CD8-positive, alpha-beta memory T cell (primary cell): ENCODE data around the gene SLC9C2. TPM values are rescaled to one million over a fixed set of nuclear protein-coding genes. Genes with fewer than 3 reads are reported as not detected.
"Not testable (repeated sequence)": the region's sequence is repeated elsewhere in the genome, so short reads cannot be mapped to it uniquely, and the experiment has no call there.

Experiments used
- CTCF ChIA-PET: fragments of 350-600 bp; sonication (Branson Sonifier 250); formaldehyde crosslinking; loops from one replicate; lab custom pipeline; 2021; ENCODE audit warnings: antibody characterized with exemption; lab: Charles Lee
- POLR2A ChIA-PET: fragments of 350-600 bp; sonication (Branson Sonifier 250); formaldehyde crosslinking; loops from one replicate; lab custom pipeline; 2021; ENCODE audit warnings: antibody characterized with exemption; lab: Charles Lee
- DNase-seq, 5 donors: peaks; one replicate each; pipeline versions ENCODE4 v3.0.0 to v3.0.0-alpha.2; 2020 to 2022; ENCODE audit warnings: mixed read lengths in 1 of 5
- H3K27ac ChIP-seq: one replicate; pipeline ENCODE4 v1.7.0; 2013; ENCODE audit warnings: low read depth, mild to moderate bottlenecking, low read length, moderate library complexity
- H3K27me3 ChIP-seq: 2 replicates; pipeline ENCODE4 v1.7.0; 2013; ENCODE audit warnings: low read length, mild to moderate bottlenecking; ENCODE audit not compliant: insufficient read depth, poor library complexity, severe bottlenecking
- H3K36me3 ChIP-seq: 2 replicates; pipeline ENCODE4 v1.7.0; 2013; ENCODE audit warnings: mild to moderate bottlenecking, low read length, moderate library complexity; ENCODE audit not compliant: insufficient read depth
- H3K4me1 ChIP-seq: 2 replicates; pipeline ENCODE4 v1.7.0; 2013; ENCODE audit warnings: mild to moderate bottlenecking, low read length, moderate library complexity; ENCODE audit not compliant: insufficient read depth
- H3K4me3 ChIP-seq: 2 replicates; pipeline ENCODE4 v1.7.0; 2013; ENCODE audit warnings: mild to moderate bottlenecking, low read length
- H3K9me3 ChIP-seq: 2 replicates; pipeline ENCODE4 v1.7.0; 2013; ENCODE audit warnings: mild to moderate bottlenecking, low read length
- H3K27ac Mint-ChIP-seq, 8 donors: one replicate each; pipeline ENCODE4 v1.8.0; 2020 to 2021; ENCODE audit warnings: mixed read lengths in 8 of 8, mild to moderate bottlenecking in 6 of 8, inconsistent platforms in 3 of 8, moderate library complexity in 3 of 8
- H3K27me3 Mint-ChIP-seq, 2 donors: one replicate each; pipeline ENCODE4 v1.8.0; 2020 to 2021; ENCODE audit warnings: mixed read lengths in 2 of 2, mild to moderate bottlenecking in 1 of 2, moderate library complexity in 1 of 2
- H3K36me3 Mint-ChIP-seq, 3 donors: one replicate each; pipeline ENCODE4 v1.8.0; 2020 to 2021; ENCODE audit warnings: mixed read lengths in 3 of 3, inconsistent platforms in 1 of 3, mild to moderate bottlenecking in 1 of 3
- H3K4me1 Mint-ChIP-seq, 3 donors: one replicate each; pipeline ENCODE4 v1.8.0; 2020 to 2021; ENCODE audit warnings: mixed read lengths in 3 of 3, inconsistent platforms in 1 of 3, mild to moderate bottlenecking in 1 of 3
- H3K4me3 Mint-ChIP-seq, 7 donors: one replicate each; pipeline ENCODE4 v1.8.0; 2020 to 2021; ENCODE audit warnings: mixed read lengths in 7 of 7, mild to moderate bottlenecking in 6 of 7, moderate library complexity in 4 of 7, inconsistent platforms in 2 of 7
- H3K9me3 Mint-ChIP-seq, 5 donors: one replicate each; pipeline ENCODE4 v1.8.0; 2020 to 2022; ENCODE audit warnings: mixed read lengths in 5 of 5, mild to moderate bottlenecking in 3 of 5, moderate library complexity in 2 of 5, inconsistent platforms in 1 of 5
- polyA plus RNA-seq: library from polyadenylated mRNA; unstranded; fragments of 300-500 nt; fragmentation: Illumina TruSeq; gene quantifications from one replicate; pipeline ENCODE4 v1.2.3, GENCODE V29; 2021
- total RNA-seq, 2 experiments: library from RNA; stranded (reverse); gene quantifications; one replicate each; pipeline ENCODE4 v1.2.3, GENCODE V29; 2021

The SLC9C2 gene
- total and polyA plus RNA-seq, 3 experiments from 2014 or later: not detected

DNA sequence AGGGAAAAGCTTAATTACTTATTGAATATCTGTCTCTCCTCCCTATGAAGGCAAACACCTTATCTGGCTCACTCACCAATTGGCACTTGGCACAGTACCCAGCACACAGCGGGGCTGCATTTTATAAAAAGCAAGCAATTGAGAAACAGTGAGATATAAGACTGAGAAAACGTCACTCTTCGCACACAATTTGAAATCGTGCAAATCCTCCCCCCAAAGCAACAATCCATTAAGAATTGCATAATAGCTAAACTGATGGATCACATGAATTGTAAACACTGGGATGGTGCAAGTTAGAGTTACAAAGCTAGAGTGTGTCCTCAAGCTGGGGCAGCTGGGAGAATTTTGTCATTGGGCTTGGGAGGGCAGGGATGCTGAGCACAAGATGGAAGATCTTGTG lies 98.6 kb downstream of the SLC9C2 start:
- no peaks in the 10 kb centered on the region for H3K4me1 Mint-ChIP-seq
- no peaks in the 10 kb centered on the region for H3K27me3 ChIP-seq
- no peaks in the 10 kb centered on the region for H3K36me3 ChIP-seq
- H3K9me3 Mint-ChIP-seq: no peaks in the 10 kb centered on the region
- peak overlapping the region in 1 of 8 donors; percentile 30 for H3K27ac Mint-ChIP-seq
- H3K9me3 ChIP-seq: no peaks in the 10 kb centered on the region
- no peaks in the 10 kb centered on the region for H3K4me1 ChIP-seq
- DNase-seq: no peak
- no peak overlapping the region for H3K4me3 ChIP-seq
- H3K27ac ChIP-seq: no peak overlapping the region
- POLR2A ChIA-PET: no interaction called here
- H3K27me3 Mint-ChIP-seq: peaks cover 0 to 7% of the 10 kb centered on the region in 2 donors
- CTCF ChIA-PET: no interaction called here
- no peaks in the 10 kb centered on the region for H3K36me3 Mint-ChIP-seq
- H3K4me3 Mint-ChIP-seq: no peak overlapping the region

DNA sequence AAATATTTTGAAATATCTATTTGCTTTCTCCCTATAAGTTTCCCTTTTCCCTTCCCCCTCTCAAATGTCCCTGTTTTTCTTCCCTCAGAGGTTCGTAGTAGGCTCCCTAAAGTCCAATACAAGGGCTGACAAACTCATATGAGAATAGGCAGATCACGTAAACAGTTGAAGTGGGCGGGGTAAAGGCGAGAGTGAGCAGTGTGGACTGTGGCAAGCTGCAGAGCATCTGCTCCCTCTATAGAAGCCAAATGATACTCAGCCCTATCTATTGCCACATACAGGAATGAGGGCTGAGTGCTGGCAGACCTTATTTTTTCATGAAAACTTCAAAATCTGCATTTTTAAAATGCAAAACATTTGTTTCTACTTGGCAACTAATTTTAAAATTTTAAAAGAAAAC lies 99.5 kb downstream of the SLC9C2 start:
- H3K36me3 ChIP-seq: no peaks in the 10 kb centered on the region
- DNase-seq: no peak
- no peak overlapping the region for H3K4me3 ChIP-seq
- no peak overlapping the region for H3K27ac ChIP-seq
- ChIA-PET CTCF (no interaction called here), POLR2A (no interaction called here)
- no peaks in the 10 kb centered on the region for H3K27me3 ChIP-seq
- H3K4me1 ChIP-seq: no peaks in the 10 kb centered on the region
- no peak overlapping the region for H3K4me3 Mint-ChIP-seq
- H3K4me1 Mint-ChIP-seq: no peaks in the 10 kb centered on the region
- H3K36me3 Mint-ChIP-seq: no peaks in the 10 kb centered on the region
- no peaks in the 10 kb centered on the region for H3K9me3 ChIP-seq
- H3K9me3 Mint-ChIP-seq: no peaks in the 10 kb centered on the region
- H3K27me3 Mint-ChIP-seq: peaks cover 0 to 7% of the 10 kb centered on the region in 2 donors
- no peak overlapping the region for H3K27ac Mint-ChIP-seq

DNA sequence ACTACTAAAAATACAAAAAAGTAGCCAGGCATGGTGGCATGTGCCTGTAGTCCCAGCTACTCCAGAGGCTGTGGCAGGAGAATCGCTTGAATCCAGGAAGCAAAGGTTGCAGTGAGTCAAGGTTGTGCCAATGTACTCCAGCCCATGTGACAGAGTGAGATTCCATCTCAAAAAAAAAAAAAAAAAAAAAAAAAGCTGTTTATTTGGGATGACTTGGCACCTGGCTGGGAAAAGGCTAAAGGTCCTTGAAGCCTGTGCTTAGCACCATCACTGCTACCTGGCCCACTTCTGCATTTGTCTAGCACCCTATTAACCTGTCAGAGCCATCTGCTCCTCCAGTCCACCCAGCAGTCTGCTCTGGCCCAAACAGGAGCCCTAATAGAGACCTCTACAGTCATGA lies 100.8 kb downstream of the SLC9C2 start:
- H3K4me3 Mint-ChIP-seq: no peak overlapping the region
- Histone ChIP-seq H3K4me1 (no peaks in the 10 kb centered on the region), H3K27ac (no peak overlapping the region), H3K27me3 (no peaks in the 10 kb centered on the region), H3K4me3 (no peak overlapping the region), H3K36me3 (no peaks in the 10 kb centered on the region), H3K9me3 (no peaks in the 10 kb centered on the region)
- no peak for DNase-seq
- H3K9me3 Mint-ChIP-seq: no peaks in the 10 kb centered on the region
- ChIA-PET CTCF (no interaction called here), POLR2A (no interaction called here)
- H3K27ac Mint-ChIP-seq: no peak overlapping the region
- no peaks in the 10 kb centered on the region for H3K4me1 Mint-ChIP-seq
- H3K27me3 Mint-ChIP-seq: peaks cover 0 to 7% of the 10 kb centered on the region in 2 donors
- no peaks in the 10 kb centered on the region for H3K36me3 Mint-ChIP-seq

DNA sequence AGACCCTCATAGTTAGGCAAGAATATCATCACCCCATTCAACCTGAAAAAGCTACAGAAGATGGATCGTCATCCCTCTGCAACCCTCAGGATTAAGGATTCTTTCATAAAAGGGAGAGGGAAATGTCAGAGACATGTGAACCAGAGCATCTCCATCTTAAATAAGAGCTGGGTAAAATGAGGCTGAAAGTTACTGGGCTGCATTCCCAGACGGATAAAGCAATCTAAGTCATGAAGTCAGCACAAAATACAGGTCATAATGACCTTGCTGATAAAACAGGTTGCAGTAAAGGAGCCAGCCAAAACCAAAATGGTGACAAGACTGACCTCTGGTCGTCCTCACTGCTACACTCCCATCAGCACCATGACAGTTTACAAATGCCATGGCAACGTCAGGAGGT lies 103.1 kb downstream of the SLC9C2 start:
- Histone ChIP-seq H3K27me3 (no peaks in the 10 kb centered on the region), H3K27ac (no peak overlapping the region), H3K4me1 (no peaks in the 10 kb centered on the region), H3K36me3 (no peaks in the 10 kb centered on the region), H3K4me3 (no peak overlapping the region), H3K9me3 (no peaks in the 10 kb centered on the region)
- Mint-ChIP-seq H3K4me1 (no peaks in the 10 kb centered on the region), H3K36me3 (no peaks in the 10 kb centered on the region), H3K4me3 (no peak overlapping the region), H3K27ac (peak overlapping the region in 1 of 8 donors; percentile 6), H3K9me3 (no peaks in the 10 kb centered on the region), H3K27me3 (peaks cover 0 to 5% of the 10 kb centered on the region in 2 donors)
- POLR2A ChIA-PET: no interaction called here
- CTCF ChIA-PET: no interaction called here
- DNase-seq: no peak

DNA sequence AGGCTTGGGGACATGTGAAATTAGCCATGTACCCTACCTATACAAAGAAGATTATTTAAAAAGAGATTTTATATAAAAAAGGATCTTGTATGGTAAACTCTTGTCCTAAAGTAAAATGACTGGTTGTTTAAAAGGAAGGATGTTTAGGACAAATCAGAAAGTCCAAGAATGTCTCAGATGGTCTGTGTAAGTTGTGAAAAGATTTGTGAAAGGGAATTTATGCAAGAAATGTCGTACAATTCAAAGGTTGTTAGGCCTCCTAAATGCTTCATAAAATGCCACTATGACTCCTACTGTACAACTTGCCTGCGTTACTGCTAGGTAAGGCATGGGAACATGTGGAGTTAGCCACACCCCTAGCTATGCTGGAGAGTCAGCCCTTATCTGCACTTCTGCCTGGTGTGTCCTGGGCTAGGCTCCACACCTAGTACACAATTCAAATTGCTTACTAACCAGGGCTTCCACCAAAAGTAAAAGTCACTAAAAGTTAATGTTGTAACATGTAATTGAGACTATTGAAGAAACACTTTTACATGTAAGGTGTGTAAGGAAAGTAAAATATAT lies 106.0 kb downstream of the SLC9C2 start:
- H3K4me1 Mint-ChIP-seq: no peaks in the 10 kb centered on the region
- peaks cover 0 to 2% (median 0%) of the 10 kb centered on the region in 5 donors for H3K9me3 Mint-ChIP-seq
- ChIA-PET CTCF (no interaction called here), POLR2A (no interaction called here)
- Histone ChIP-seq H3K4me3 (no peak overlapping the region), H3K9me3 (no peaks in the 10 kb centered on the region), H3K36me3 (no peaks in the 10 kb centered on the region), H3K4me1 (no peaks in the 10 kb centered on the region), H3K27ac (no peak overlapping the region), H3K27me3 (no peaks in the 10 kb centered on the region)
- peaks cover 0 to 8% (median 0%) of the 10 kb centered on the region in 3 donors for H3K36me3 Mint-ChIP-seq
- no peaks in the 10 kb centered on the region for H3K27me3 Mint-ChIP-seq
- no peak overlapping the region for H3K27ac Mint-ChIP-seq
- DNase-seq: no peak
- H3K4me3 Mint-ChIP-seq: no peak overlapping the region

DNA sequence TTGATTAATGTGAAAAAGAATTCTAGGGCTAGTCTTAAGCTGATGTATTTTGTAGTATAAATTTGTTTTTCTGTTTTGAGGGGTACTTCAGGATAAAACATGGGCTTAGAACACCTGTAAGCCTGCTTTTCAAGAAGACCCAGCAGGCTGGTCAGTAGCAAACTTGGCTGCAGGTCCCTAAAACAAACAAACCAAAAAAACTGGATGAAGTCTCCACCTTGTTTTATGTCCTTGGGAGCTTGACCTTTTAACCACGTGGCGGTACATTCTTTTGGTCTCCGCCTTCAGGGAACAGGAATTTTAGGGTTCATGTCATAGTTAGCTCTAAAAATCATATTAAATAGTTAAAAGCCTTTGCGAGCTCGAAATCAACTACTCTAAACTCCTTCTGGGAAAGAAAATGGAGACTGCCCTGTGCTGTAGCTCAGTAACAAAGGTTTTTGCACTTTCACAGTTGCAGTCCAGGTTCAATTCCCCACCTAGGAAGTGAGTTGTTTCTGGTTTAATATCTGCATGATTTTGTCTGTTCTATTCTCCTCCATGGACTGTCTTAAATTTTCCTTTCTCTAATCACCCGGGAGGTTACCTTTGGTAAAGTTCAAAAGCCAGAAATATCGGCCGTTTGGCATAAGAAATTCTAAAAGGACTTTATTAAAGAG lies 107.1 kb downstream of the SLC9C2 start:
- H3K9me3 ChIP-seq: no peaks in the 10 kb centered on the region
- no peaks in the 10 kb centered on the region for H3K4me1 ChIP-seq
- H3K27ac Mint-ChIP-seq: no peak overlapping the region
- H3K36me3 Mint-ChIP-seq: peaks cover 0 to 8% (median 0%) of the 10 kb centered on the region in 3 donors
- H3K4me1 Mint-ChIP-seq: peaks cover 0 to 4% (median 0%) of the 10 kb centered on the region in 3 donors
- peaks cover 0 to 2% (median 0%) of the 10 kb centered on the region in 5 donors for H3K9me3 Mint-ChIP-seq
- no peak overlapping the region for H3K27ac ChIP-seq
- H3K27me3 ChIP-seq: no peaks in the 10 kb centered on the region
- ChIA-PET CTCF (no interaction called here), POLR2A (no interaction called here)
- no peak overlapping the region for H3K4me3 ChIP-seq
- no peak overlapping the region for H3K4me3 Mint-ChIP-seq
- no peaks in the 10 kb centered on the region for H3K36me3 ChIP-seq
- DNase-seq: no peak
- H3K27me3 Mint-ChIP-seq: no peaks in the 10 kb centered on the region

DNA sequence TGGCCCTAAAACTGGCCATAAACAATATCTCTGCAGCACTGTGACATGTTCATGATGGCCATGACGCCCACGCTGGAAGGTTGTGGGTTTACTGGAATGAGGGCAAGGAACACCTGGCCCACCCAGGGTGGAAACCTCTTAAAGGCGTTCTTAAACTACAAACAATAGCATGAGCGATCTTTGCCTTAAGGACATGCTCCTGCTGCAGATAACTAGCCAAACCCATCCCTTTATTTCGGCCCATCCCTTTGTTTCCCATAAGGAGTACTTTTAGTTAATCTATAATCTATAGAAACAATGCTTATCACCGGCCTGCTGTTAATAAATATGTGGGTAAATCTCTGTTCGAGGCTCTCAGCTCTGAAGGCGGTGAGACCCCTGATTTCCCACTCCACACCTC lies 109.7 kb downstream of the SLC9C2 start:
- peak overlapping the region in 1 of 8 donors; percentile 11 for H3K27ac Mint-ChIP-seq
- H3K4me3 ChIP-seq, H3K27me3 Mint-ChIP-seq, CTCF ChIA-PET, POLR2A ChIA-PET, H3K4me3 Mint-ChIP-seq, H3K9me3 ChIP-seq, H3K4me1 Mint-ChIP-seq, H3K9me3 Mint-ChIP-seq, H3K27me3 ChIP-seq, DNase-seq, H3K4me1 ChIP-seq, H3K27ac ChIP-seq, H3K36me3 ChIP-seq: not testable (repeated sequence)
- H3K36me3 Mint-ChIP-seq: peaks cover 8 to 21% (median 14%) of the 10 kb centered on the region in 3 donors

DNA sequence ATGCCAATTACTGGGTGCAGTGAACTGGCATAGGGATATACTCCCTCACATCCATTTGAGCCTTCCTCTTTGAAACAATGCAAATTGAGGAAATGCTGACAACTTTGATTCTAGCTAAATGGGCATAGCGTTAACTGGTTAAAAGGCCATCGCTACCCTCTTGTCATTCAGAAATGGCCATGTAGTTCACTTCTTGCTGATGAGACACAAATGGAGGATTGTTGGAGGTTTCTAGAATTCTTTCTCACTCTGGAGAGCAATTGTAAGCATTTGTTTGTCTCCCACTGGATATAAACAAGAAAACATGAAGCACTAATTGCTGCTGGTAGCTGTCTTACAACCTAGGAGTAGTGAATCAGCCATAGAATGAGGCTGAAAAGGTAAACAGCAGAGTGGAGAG lies 111.4 kb downstream of the SLC9C2 start:
- H3K4me1 Mint-ChIP-seq: peaks cover 0 to 8% (median 0%) of the 10 kb centered on the region in 3 donors
- H3K27ac ChIP-seq: no peak overlapping the region
- CTCF ChIA-PET: no interaction called here
- no peaks in the 10 kb centered on the region for H3K4me1 ChIP-seq
- H3K27ac Mint-ChIP-seq: peak overlapping the region in 2 of 8 donors; percentile 7 to 29
- POLR2A ChIA-PET: no interaction called here
- H3K36me3 Mint-ChIP-seq: peaks cover 15 to 38% (median 25%) of the 10 kb centered on the region in 3 donors
- no peak overlapping the region for H3K4me3 ChIP-seq
- peaks cover 21% of the 10 kb centered on the region for H3K36me3 ChIP-seq
- no peaks in the 10 kb centered on the region for H3K9me3 ChIP-seq
- no peaks in the 10 kb centered on the region for H3K27me3 Mint-ChIP-seq
- H3K27me3 ChIP-seq: no peaks in the 10 kb centered on the region
- H3K9me3 Mint-ChIP-seq: peaks cover 0 to 2% (median 0%) of the 10 kb centered on the region in 5 donors
- no peak for DNase-seq
- H3K4me3 Mint-ChIP-seq: no peak overlapping the region
